ENCODE measurements around the gene HRH3. TPM values are rescaled to one million over a fixed set of nuclear protein-coding genes. Genes with fewer than 3 reads are reported as not detected.

HRH3 gene
- total RNA-seq, 1 experiment from 2014 or later = not detected

DNA sequence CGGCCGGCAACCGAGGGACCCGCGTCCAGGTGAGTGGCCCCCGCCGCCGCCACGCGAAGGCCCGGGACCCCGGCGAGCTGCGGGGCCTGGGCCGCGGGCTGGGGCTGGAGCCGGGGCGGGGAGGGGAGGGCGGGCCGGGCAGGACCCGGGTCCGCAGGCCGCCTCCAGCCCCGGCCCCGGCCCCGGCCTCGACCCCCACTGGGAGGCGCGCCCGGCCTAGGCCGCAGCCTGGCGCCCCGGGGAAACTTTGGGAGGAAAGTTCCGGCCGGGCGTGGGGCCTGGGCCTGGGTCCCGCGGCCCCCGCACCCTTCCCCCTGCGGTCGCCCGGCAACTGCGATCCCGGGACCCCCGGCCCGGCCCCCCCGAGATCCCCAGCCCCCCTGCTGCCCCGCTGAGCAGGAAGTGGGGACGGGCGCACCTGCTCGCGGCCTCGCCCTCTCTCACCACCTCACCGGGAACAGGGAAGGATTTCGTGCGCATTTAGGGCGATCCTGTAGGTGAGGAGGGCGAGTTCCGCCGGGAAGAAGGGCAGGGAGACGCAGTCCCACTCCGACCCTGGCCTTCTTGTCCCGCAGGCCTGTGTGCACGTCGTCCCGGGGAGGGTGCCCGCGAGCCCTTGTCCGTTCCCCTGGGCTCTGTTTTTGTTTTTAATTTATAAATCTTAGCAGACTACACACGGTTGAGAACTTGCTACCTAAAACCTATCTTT lies 18.6 kb upstream of the HRH3 start:
- intact Hi-C loops (cut with micrococcal nuclease; ENCODE audit: unreplicated experiment) = loop anchor here (1.0 to 2.0 kb wide), 4 partner anchors 28 to 128 kb away; partner anchors contain the start of genes LAMA5, MTG2, PSMA7 and SS18L1
- ChIA-PET CTCF (interaction anchor here (0.6 kb wide), 1 partner anchor 144 kb away, joined by 4 read pairs; no protein-coding TSS in a partner anchor), POLR2A (ENCODE audit: unreplicated experiment) (interaction anchor here (0.5 to 0.7 kb wide), 3 partner anchors 52 to 673 kb away, joined by 3 to 11 read pairs (median 4); partner anchors contain the start of gene LAMA5)
- Histone ChIP-seq H3K27me3 (ENCODE audit: insufficient read depth, low read depth) (no peaks in the 10 kb centered on the region), H3K9me2 (ENCODE audit: insufficient read depth) (no peaks in the 10 kb centered on the region), H3K9me3 (ENCODE audit: insufficient read depth, low read depth) (no peaks in the 10 kb centered on the region), H3K79me2 (ENCODE audit: low read depth) (peaks cover 50% of the 10 kb centered on the region), H3K4me3 (peak overlapping the region; percentile 90), H3K4me2 (peak overlapping the region; percentile 96), H3F3A (ENCODE audit: insufficient read depth, low read depth) (peaks cover 15% of the 10 kb centered on the region), H3K36me3 (ENCODE audit: low read depth) (peaks cover 24% of the 10 kb centered on the region), H2AFZ (peak overlapping the region; percentile 40; the same call in 1 of the 2 replicates), H4K20me1 (ENCODE audit: insufficient read depth) (peaks cover 48% of the 10 kb centered on the region), H3K27ac (peak overlapping the region; percentile 41), H3K4me1 (replicated peaks; ENCODE audit: insufficient read depth) (peaks cover 30% of the 10 kb centered on the region)
- no peak for TF ChIP-seq EZH2 (IDR thresholded peaks at IDR 0.05; ENCODE audit: low read depth)
- TF ChIP-seq, protein P1, sequence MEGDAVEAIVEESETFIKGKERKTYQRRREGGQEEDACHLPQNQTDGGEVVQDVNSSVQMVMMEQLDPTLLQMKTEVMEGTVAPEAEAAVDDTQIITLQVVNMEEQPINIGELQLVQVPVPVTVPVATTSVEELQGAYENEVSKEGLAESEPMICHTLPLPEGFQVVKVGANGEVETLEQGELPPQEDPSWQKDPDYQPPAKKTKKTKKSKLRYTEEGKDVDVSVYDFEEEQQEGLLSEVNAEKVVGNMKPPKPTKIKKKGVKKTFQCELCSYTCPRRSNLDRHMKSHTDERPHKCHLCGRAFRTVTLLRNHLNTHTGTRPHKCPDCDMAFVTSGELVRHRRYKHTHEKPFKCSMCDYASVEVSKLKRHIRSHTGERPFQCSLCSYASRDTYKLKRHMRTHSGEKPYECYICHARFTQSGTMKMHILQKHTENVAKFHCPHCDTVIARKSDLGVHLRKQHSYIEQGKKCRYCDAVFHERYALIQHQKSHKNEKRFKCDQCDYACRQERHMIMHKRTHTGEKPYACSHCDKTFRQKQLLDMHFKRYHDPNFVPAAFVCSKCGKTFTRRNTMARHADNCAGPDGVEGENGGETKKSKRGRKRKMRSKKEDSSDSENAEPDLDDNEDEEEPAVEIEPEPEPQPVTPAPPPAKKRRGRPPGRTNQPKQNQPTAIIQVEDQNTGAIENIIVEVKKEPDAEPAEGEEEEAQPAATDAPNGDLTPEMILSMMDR (conservative IDR thresholded peaks at IDR 0.05) = no peak
- BruUV-seq (replicated peaks) = no TSS peak
- peak; percentile 46 to 51 for DNase-seq

DNA sequence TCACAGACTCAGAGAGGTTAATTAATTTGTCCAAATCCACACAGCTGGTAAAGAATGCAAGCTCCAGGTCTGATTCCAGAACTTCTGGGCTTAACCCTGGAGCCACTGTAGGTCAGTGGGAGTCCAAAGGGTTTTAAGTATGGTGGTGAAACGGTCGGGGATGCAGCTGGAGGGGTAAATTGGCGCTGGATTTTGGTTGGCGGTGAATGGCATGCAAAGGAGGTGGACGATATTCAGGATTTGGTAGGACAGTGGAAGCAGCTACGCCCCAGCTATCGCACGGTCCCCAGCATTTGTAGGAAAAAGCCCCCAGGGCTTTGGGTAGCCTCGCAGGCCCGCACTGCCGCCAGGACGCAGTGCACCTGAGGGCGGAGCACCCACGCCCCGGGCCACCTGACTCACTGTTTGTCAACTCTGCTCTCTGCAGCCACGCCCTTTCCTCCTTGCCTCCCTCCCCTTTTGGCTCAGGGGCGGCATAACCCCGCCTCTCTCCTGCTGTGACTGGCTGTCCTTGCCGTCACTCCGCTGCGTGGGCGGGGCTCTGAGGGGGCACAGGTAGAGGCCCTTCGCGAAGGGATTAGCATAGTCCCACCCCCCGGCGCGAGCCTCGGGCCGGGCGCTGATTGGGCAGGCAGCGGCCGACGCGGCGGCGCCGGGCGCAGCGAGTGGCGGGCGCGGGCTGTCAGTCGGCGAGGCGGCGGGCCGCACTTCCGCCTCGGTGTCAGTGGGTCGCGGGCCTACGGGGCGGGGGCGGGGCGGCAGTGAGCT lies 17.9 kb upstream of the HRH3 start, which contains the start of gene OSBPL2:
OSBPL2 (plus strand) TSS at position 721 of the 768 bp plus-strand sequence. CDS start 17,664 bp downstream, outside the sequence.
- Histone ChIP-seq H3K79me2 (ENCODE audit: low read depth) (peaks cover 43% of the 10 kb centered on the region), H4K20me1 (ENCODE audit: insufficient read depth) (peaks cover 41% of the 10 kb centered on the region), H3F3A (ENCODE audit: insufficient read depth, low read depth) (peaks cover 15% of the 10 kb centered on the region), H3K27me3 (ENCODE audit: insufficient read depth, low read depth) (no peaks in the 10 kb centered on the region), H3K36me3 (ENCODE audit: low read depth) (peaks cover 24% of the 10 kb centered on the region), H3K4me3 (peak within 1 kb of the TSS; percentile 90), H3K4me2 (peak within 1 kb of the TSS; percentile 96), H3K27ac (peak within 1 kb of the TSS; percentile 41), H3K9me2 (ENCODE audit: insufficient read depth) (no peaks in the 10 kb centered on the region), H2AFZ (peak within 1 kb of the TSS; percentile 40), H3K4me1 (replicated peaks; ENCODE audit: insufficient read depth) (peaks cover 37% of the 10 kb centered on the region), H3K9me3 (ENCODE audit: insufficient read depth, low read depth) (no peaks in the 10 kb centered on the region)
- intact Hi-C loops (cut with micrococcal nuclease; ENCODE audit: unreplicated experiment) = loop anchor here (1.0 to 2.0 kb wide), 4 partner anchors 29 to 129 kb away; partner anchors contain the start of genes LAMA5, MTG2, PSMA7 and SS18L1
- no peak for TF ChIP-seq EZH2 (IDR thresholded peaks at IDR 0.05; ENCODE audit: low read depth)
- TF ChIP-seq, protein P1 (conservative IDR thresholded peaks at IDR 0.05) = no peak
- ChIA-PET POLR2A (ENCODE audit: unreplicated experiment) (interaction anchor here (0.5 to 0.7 kb wide), 3 partner anchors 53 to 674 kb away, joined by 3 to 11 read pairs (median 4); partner anchors contain the start of gene LAMA5), CTCF (interaction anchor here (0.6 kb wide), 1 partner anchor 144 kb away, joined by 4 read pairs; no protein-coding TSS in a partner anchor)
- DNase-seq = peak; percentile 97 to 100
- BruUV-seq (replicated peaks) = no TSS peak

DNA sequence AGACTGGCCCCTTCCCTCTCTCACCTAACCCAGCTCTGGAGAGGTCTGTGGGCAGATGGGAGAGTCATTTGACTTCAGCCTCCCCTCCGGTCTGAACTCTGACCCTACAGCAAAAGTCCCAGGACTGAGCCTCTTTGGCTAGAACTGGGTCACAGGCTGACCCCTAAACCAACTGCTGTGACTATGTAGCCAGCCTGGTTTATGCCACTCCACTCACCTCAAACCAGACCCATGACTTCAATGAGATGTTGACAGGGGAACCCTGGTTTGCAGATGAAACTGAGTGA lies 17.4 kb upstream of the HRH3 start:
- Histone ChIP-seq H3K27me3 (ENCODE audit: insufficient read depth, low read depth) (no peaks in the 10 kb centered on the region), H4K20me1 (ENCODE audit: insufficient read depth) (peaks cover 35% of the 10 kb centered on the region), H3K27ac (peak overlapping the region; percentile 17; the same call in 1 of the 2 replicates), H3K36me3 (ENCODE audit: low read depth) (peaks cover 21% of the 10 kb centered on the region), H2AFZ (peak overlapping the region; percentile 40; the same call in 1 of the 2 replicates), H3K4me1 (replicated peaks; ENCODE audit: insufficient read depth) (peaks cover 42% of the 10 kb centered on the region), H3K4me3 (peak overlapping the region; percentile 16; the same call in 1 of the 2 replicates), H3K79me2 (ENCODE audit: low read depth) (peaks cover 38% of the 10 kb centered on the region), H3K9me3 (ENCODE audit: insufficient read depth, low read depth) (no peaks in the 10 kb centered on the region), H3K4me2 (peak overlapping the region; percentile 74), H3F3A (ENCODE audit: insufficient read depth, low read depth) (peaks cover 15% of the 10 kb centered on the region), H3K9me2 (ENCODE audit: insufficient read depth) (no peaks in the 10 kb centered on the region)
- intact Hi-C loops (cut with micrococcal nuclease; ENCODE audit: unreplicated experiment) = no loop called here
- ChIA-PET POLR2A (ENCODE audit: unreplicated experiment) (no interaction called here), CTCF (no interaction called here)
- no peak for DNase-seq
- no peak for TF ChIP-seq EZH2 (IDR thresholded peaks at IDR 0.05; ENCODE audit: low read depth)
- TF ChIP-seq, protein P1 (conservative IDR thresholded peaks at IDR 0.05) = no peak
- BruUV-seq (replicated peaks) = no TSS peak
